Bronchial epithelial cell (primary cell): ENCODE data around the gene KLC1. TPM values are rescaled to one million over a fixed set of nuclear protein-coding genes. Genes with fewer than 3 reads are reported as not detected.

Experiments used
- DNase-seq: peaks from one replicate; pipeline ENCODE4 v3.0.0-alpha.2; 2010; ENCODE audit warnings: low read depth
- FAIRE-seq: peaks from 2 replicates; lab custom pipeline; 2011; peaks lifted over from hg19 to GRCh38; lab: Jason Lieb, UNC
- H3K27me3 ChIP-seq: 2 replicates; pipeline ENCODE4 v1.5.1; 2011; ENCODE audit warnings: low read length; ENCODE audit not compliant: control insufficient read depth, insufficient read depth
- H3K36me3 ChIP-seq: 2 replicates; pipeline ENCODE4 v1.5.1; 2011; ENCODE audit warnings: low read length; ENCODE audit not compliant: control insufficient read depth, insufficient read depth
- H3K4me3 ChIP-seq: 2 replicates; pipeline ENCODE4 v1.5.1; 2011; ENCODE audit warnings: mild to moderate bottlenecking, low read depth, low read length, control low read depth
- total RNA-seq: library from RNA; depleted of rRNA; stranded (reverse); fragments of >200 nt; gene quantifications from 2 replicates; pipeline ENCODE4 v1.2.1, GENCODE V29; 2014
- TF ChIP-seq, protein P1 (sequence below): IDR thresholded peaks from 2 replicates; pipeline ENCODE4 v1.5.1; 2011; ENCODE audit warnings: mild to moderate bottlenecking, moderate library complexity, low read length, control low read depth, inconsistent platforms; ENCODE audit not compliant: insufficient read depth, severe bottlenecking

KLC1 gene
- total RNA-seq, 1 donor from 2014 or later = 249 TPM

GRCh38 chr14:103710771-103711377 lies 81.9 kb downstream of the KLC1 start:
- Histone ChIP-seq H3K36me3 (peaks cover 16% of the 10 kb centered on the region), H3K4me3 (no peak overlapping the region), H3K27me3 (no peaks in the 10 kb centered on the region)
- DNase-seq (no peak), FAIRE-seq (no peak)
- TF ChIP-seq, protein P1, sequence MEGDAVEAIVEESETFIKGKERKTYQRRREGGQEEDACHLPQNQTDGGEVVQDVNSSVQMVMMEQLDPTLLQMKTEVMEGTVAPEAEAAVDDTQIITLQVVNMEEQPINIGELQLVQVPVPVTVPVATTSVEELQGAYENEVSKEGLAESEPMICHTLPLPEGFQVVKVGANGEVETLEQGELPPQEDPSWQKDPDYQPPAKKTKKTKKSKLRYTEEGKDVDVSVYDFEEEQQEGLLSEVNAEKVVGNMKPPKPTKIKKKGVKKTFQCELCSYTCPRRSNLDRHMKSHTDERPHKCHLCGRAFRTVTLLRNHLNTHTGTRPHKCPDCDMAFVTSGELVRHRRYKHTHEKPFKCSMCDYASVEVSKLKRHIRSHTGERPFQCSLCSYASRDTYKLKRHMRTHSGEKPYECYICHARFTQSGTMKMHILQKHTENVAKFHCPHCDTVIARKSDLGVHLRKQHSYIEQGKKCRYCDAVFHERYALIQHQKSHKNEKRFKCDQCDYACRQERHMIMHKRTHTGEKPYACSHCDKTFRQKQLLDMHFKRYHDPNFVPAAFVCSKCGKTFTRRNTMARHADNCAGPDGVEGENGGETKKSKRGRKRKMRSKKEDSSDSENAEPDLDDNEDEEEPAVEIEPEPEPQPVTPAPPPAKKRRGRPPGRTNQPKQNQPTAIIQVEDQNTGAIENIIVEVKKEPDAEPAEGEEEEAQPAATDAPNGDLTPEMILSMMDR = no peak

- H3K27me3 ChIP-seq = no peaks in the 10 kb centered on the region
- FAIRE-seq = peak; percentile 82
- TF ChIP-seq, protein P1 = no peak
- peak; percentile 79 for DNase-seq
- H3K36me3 ChIP-seq = peaks cover 13% of the 10 kb centered on the region
- H3K4me3 ChIP-seq = no peak overlapping the region
Measured at GRCh38 chr14:103711516-103712431, 82.8 kb downstream of the KLC1 start.

- no peaks in the 10 kb centered on the region for H3K27me3 ChIP-seq
- no peak overlapping the region for H3K4me3 ChIP-seq
- no peak for FAIRE-seq
- DNase-seq = no peak
- H3K36me3 ChIP-seq = peaks cover 10% of the 10 kb centered on the region
- TF ChIP-seq, protein P1 = no peak
Measured at GRCh38 chr14:103712633-103713247, 83.7 kb downstream of the KLC1 start.

DNA sequence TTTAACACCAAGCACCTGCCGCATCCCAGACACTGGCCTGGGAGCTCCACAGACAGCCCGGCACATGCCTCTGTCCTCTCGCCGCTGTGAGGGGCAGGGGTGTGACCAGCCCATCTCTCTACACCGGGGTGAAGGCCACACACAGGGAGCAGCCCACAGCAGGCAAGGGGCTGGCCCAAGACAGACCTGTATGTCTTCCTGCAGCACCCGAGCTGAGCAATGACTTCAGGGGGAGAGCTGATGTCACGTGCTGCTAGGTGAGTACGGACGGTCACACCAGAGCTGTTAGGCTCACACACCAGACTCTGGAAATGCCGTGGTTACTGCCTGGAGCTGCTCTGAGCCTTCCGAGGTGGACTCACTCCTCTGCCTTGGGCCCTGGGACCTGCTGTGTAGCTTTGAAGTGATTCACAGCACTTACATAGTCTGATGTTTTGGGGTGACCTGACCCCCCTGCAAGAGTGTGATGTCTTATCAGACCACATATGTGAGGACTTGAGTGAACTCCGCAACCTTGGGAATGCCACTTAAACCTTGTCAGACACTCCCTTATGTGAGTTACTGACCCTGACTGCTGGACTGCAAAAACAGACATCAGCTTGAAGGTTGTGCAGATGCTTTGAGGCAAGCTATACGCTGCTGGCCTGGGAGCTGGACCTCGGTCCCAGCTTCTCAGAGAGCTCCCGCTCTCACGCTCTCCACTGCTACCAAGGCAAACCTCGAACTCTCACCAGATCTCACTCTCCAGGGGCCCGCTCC lies 84.5 kb downstream of the KLC1 start:
- DNase-seq (no peak), FAIRE-seq (peak; percentile 47)
- H3K27me3 ChIP-seq = no peaks in the 10 kb centered on the region
- peaks cover 5% of the 10 kb centered on the region for H3K36me3 ChIP-seq
- no peak overlapping the region for H3K4me3 ChIP-seq
- TF ChIP-seq, protein P1 = no peak

DNA sequence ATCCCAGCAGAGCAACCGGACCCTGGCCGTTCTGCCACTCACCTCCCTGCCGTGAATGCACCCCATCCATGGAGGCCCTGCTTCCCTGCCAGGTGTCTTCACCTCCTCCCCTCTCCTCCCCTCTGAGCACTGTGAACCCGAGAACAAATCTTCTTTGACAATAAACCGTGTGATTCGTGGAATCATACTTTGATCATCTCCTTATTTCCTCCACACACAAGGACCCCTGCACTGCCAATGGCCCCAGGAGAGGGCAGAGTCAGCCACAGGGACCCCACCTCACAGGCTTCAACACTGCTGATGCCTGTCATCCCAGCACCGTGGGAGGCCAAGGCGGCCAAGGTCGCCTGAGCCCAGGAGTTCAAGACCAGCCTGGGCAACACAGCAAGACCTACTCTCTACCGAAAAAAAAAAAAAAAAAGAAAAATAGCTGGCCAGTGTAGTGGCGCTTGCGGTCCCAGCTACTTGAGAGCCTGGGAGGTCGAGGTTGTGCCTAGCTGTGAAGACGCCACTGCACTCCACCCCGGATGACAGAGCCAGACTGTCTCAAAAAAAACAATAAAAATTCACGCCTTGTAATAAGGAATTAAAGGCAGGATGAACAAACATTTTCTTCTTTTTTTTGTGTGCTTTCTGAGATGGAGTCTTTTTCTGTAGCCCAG lies 85.2 kb downstream of the KLC1 start:
- Histone ChIP-seq H3K27me3 (no peaks in the 10 kb centered on the region), H3K36me3 (peaks cover 8% of the 10 kb centered on the region), H3K4me3 (peak overlapping the region; percentile 48)
- FAIRE-seq = no peak
- DNase-seq = no peak
- TF ChIP-seq, protein P1 = no peak
